Activated CD4-positive, alpha-beta T cell treated with anti-CD3 and anti-CD28 coated beads, Interleukin-2, Interleukin-4, amounts not matched to agents 100 ng/mL and 50 ng/mL, durations not matched to agents 16 hours and 8 hours (primary cell): ENCODE measurements around the gene KAT7.
"Not testable (repeated sequence)": the region's sequence is repeated elsewhere in the genome, so short reads cannot be mapped to it uniquely, and the experiment has no call there.

Source experiments
- DNase-seq: peaks from one replicate; pipeline ENCODE4 v3.0.0-alpha.2; 2020; ENCODE audit warnings: low spot score

Gene KAT7

DNA sequence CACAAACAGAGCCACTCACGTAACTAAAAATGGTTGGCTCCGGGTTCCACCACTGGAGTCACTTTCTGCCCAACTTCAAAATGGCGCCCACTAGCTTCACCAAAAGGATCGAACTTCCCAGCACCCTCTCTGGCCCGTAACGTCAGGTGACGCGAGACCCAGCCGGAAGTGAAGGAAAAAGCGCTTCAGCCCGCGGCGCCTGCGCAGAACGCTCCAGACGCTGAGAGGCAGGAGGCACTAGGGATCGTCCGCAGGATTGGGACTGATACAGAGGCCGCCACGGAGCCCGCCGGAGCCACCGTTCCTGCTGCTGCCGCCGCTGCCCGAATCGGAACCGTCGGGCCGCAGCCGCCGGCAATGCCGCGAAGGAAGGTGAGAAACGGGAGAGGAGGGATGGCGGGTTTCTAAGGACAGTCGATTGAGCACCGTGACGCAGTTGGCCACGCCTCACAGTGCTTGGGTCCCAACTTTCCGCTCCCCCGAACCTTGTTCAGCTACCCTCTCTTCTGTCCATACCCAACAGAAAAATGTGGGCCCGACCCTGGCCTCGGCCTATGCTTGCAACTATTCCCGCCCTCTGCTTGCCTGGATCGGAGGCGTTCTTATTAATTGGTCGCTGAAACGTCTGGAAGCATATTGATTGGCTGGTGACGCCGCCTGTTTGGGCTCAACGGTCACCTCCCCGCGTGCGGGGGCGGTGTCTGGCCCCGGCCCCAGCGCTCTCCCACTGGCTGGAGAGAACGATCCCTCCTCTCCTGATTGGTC, at the start of gene KAT7:
Gene KAT7 (plus strand): TSS at position 204 of the 765 bp plus-strand sequence. CDS start 154 bp downstream, at position 358.
- DNase-seq: peak; percentile 99

DNA sequence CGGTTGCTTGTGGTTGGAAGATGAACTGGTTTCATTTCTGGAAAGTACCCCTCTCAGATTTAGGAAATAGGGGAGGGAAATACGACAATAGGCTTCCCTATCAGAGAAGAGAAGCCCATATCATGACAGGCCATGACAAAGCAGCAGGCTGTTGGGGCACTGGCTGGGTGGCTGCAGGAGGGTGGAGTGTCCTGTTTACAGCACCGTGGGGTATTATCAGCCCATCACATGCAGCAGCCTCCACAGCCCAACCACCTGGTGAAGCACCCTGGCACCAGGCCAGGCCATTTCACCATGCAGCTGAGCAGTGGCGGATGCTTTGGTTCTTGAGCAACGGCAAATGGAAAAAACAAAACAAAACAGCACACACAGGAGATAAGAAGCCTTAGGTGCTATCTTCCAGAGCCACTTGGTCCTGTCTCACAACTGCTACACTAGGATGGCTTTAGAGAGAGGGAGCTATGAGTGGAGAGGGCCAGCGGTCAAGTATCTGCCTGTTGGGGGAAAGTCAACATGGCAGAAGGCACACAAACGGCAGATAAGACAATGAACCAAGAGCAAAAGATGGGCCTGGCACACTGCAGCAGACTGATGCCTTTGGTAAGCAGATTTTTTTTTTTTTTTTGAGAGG, 48.7 kb upstream of the KAT7 start:
- DNase-seq: peak; percentile 83

DNA sequence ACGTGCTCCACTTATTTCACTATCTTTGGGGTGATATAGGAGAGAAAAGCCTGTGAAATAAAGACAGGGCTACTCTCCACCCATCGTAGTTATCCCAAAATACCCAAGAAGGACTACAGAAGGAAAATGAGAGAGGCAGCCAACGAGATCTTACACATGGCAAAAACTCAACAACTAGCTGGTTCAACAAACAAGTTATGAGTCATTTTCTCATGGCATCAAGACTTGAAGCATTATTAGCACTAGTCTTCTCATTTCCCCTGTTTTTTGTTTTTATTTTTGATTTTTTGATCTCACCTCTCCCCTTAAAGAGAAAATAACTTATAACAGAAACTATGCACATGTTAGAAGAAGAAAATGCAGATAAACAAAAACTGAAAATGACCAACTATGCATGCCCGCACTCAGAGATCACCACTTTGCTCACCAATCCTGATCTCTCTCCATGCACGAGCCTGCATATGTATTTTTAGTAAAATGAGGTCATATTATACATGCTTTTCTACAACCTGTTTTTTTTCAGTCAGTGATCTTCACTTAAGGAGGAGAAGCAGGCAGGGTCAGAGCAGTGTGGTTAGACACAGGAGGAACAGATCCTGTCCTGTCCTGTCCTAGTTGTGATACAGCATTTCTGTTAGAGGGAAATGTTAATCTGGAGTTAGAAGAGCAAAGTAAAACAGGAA, 47.3 kb upstream of the KAT7 start:
- DNase-seq: no peak

DNA sequence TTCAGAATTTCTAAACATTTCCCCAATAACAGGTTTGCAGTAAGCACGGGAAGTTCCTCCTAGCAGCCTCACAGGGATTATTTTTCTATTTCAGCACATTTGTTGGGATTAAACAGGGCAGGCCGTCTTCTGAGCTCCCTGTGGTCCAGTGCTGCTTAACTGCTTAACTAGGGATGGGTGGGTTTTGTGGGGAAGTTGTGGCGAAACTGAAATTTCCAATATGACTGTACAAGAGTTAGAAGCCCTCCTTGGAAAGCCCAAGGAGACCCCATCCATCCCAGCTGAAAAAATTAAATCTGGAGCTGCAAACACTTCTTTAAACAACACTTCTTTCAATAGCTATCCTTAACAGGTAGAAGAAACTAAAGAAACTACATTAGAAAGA, 46.8 kb upstream of the KAT7 start:
- no peak for DNase-seq

DNA sequence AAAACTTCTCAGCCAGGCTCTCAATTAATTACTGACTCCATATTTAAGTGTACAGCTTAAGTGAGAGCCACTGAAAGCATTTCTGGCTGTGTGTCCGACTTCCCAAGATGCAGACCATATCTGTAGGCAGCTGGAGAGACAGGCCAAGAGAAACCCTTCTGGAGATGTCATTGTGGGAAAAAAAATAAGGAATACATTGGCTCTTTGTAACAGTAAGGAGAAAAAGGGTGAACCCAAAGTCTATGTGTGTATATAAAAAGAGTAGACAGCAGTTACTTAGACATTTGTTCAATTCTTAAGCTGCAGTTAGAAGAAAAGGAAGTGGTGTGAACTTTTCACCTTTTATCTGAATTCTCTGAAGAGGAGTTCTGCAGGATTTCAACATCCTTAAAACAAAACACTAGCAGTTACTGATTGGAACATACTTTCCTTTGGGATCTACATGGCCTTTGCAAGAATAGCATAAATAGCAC, 46.3 kb upstream of the KAT7 start:
- DNase-seq: no peak

DNA sequence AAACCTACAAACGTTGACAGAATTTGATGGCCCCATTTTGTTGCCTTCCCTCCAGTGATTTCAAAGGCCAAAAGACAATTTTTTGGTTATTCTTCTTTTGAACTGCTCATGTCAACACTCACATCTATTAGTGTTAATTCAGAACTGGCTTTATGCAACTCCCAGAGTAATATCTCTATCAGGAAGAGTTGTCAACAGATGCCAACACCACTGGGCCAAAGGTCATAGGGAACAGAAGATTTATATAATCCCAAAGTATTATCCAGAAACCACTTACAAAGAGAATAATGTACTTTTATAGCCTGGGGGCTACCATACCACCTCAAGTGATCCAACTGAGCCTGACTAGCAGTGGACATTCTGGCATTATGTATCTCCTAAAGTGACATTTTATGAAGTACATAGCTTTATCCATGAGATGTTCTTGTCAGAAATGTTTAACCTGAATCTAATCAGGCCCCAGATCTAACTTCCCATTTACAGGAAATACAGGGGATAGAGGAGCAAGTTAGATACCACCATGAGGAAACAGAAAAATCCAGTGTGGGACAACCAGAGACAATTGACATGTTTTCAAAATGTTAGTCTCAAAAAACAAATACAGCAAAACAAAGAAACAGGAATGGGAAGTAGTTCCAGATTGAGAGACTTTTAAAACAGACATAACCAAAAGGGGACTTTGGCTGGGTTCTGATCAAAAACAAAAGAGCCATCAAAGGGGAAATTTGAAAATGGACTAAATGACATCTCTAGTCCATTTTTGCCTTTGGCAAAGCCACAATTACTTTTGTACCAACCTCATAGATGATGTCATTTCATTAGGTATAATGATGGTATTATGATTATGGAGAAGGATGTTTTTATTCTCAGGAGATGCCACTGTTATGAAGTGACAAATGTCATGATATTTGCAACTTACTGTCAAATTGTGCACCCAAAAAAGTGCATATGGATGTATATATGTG, 43.0 kb upstream of the KAT7 start:
- DNase-seq: no peak

DNA sequence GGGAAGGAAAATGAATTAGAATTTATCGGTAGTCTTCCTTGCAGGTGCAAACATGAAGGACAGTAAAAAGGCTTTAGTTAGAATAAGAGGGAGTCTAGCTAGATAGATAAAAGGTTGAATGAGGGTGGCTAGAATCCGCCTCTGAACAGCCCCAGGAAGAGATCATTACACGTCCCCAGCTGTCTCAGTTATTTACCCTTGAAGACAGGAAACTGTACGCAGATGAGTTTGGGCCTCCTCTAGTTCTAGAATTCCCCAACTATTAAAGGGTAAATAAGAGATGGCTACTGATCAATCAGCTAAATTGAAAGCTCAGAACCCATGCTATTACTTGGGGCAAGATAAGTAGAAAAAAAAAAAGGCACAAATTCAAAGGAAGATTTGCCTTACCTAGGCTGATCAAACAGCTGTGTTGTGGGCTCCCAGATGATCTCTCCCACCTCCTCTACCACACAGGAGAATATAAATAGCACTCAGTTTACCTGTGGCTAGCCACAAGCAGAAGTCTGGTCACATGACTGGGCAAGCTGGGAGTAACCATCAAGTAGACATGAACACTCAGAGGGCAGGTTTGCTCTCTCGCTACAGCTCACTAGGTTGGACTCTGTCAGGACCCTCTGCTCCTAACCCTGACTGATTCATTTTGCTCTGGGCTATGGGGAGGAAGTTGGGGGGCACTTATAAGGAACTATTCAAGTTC, 41.5 kb upstream of the KAT7 start:
- no peak for DNase-seq

DNA sequence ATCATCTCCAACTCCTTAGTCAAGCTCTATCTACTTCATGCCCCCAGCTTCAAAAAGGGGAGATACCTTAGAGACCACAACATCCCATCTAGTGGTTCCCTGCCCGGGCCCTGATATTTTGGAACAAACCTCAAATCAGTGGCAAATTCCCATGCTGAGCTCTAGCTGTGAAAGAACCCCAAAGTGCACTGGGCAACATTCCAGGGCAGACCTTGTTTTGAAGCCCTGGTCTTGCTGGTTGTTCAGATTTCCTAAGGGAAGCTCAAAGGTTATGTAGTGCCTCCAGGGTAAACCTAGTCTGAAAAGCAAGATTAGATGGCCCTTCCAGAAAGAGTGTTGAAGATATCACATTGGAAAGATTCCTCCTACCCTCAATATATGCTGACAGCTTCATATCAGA, 40.8 kb upstream of the KAT7 start:
- DNase-seq: no peak

DNA sequence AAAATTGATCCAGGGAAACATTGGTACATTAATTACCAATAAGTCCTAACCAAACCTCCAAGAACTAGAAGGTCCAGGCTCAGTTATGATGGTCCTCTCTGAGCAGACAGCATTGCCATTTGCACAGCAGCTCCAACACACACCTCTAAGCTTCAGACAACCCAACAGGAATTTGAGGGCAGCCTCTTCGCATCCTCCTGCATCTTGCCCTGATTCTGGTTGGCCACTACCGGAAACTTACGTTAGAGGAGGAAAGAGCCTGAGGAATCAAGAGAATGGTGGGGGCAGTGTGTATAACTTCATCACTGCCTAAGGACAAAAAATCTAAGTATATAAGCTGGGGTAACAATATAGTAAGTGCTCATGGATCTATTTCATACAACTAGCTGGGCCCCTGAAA, 40.3 kb upstream of the KAT7 start:
- DNase-seq: no peak

DNA sequence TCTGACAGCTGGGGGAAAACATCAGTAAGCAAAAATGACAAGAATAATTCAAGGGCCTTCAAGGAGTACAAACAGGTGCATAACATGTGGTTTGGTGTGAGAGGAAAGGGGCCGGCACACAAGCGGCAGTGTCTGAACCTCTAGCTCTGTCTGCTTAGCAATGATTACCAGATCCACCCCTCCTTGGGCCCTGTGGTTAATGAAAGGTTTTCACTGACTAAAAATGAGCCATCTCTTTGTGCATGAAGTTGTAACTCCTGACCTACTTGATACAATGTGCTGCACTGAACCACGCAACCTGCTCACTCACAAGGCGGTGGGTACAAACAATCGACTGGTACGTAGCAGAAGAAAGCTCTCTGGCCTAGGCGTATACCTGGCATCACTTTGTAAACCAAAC, 39.7 kb upstream of the KAT7 start:
- peak; percentile 75 for DNase-seq

DNA sequence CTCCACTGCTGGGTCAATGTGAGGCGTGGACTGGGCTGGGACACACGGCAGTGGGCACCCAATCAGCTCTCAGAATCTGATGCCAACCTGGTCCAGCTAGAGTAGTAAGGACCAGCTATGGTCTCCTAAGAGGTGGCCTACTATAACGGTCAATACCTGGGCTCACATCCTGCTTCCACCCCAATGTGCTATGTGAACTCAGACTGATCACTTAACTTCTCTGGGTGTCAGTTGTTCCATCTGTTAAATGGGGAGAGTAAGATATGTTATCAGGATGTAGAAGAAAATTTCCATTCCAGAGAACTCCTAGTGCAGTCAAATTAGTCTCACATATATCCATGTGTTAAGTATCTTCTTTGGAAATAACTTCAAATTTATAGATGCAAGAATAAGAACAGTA, 38.8 kb upstream of the KAT7 start:
- DNase-seq: no peak

DNA sequence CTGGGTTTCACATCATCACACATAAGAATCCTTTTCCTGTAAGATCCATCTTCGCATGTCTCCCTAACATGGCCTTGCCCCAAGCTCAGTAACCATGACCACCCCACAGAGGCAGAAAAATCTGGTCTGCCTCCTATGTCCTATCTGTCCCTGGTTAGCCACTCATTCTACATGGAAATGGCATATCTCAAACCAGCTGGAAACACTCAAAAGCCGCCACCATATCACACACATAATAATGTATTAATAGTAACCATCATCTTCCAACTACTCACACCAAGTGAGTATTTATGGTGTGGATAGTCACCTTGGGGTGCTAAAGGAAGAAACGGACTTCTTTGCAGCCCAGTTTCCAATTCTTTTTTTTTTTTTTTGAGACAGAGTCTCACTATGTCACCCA, 36.0 kb upstream of the KAT7 start:
- DNase-seq: no peak

DNA sequence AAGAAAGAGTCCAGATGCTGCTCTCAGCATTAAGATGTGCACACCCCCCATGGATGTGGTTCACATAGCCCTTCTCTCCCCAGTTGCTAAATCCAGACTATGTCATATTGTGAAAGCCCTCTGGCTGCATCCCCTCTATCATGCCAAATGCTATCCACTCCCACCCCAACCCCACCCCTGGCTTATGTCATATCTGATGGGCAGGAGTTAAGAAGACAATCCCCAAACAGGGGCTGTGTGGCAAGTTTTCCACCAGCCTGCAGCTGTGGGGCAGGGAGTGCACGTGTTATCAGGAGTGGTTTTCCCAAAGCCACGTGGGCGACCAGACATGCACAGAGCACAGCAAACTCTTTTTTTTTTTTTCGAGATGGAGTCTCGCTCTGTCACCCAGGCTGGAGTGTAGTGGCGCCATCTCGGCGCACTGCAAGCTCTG, 34.5 kb upstream of the KAT7 start:
- DNase-seq: no peak

DNA sequence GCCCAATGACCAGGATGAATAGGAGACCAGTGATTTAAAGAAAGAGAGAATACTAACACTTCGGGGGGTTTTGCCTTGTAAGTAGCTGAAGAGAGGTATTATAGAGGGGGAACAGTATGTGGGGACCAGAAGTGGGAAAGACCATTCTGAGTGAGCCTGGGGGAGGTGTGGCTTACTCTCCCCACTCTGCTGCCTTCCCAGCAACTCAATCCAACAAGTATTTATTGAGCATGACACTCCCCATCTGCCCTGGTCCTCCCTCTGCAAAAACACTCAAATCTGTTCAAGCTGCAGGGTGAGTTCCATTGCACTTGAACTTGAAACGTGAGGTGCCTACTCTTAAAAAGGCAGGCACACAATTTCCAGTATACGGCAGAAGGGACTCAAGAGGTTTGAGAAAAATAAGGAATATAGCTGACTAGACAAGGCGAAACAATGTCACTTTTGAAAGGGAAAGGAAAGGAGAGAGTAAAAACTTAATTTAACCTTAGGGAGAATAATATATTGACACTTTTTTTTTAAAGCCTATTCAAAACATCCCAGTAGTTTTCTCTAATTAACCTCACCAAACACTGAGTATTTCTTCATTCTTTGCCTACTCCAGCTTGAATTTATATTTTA, 32.7 kb upstream of the KAT7 start:
- no peak for DNase-seq

DNA sequence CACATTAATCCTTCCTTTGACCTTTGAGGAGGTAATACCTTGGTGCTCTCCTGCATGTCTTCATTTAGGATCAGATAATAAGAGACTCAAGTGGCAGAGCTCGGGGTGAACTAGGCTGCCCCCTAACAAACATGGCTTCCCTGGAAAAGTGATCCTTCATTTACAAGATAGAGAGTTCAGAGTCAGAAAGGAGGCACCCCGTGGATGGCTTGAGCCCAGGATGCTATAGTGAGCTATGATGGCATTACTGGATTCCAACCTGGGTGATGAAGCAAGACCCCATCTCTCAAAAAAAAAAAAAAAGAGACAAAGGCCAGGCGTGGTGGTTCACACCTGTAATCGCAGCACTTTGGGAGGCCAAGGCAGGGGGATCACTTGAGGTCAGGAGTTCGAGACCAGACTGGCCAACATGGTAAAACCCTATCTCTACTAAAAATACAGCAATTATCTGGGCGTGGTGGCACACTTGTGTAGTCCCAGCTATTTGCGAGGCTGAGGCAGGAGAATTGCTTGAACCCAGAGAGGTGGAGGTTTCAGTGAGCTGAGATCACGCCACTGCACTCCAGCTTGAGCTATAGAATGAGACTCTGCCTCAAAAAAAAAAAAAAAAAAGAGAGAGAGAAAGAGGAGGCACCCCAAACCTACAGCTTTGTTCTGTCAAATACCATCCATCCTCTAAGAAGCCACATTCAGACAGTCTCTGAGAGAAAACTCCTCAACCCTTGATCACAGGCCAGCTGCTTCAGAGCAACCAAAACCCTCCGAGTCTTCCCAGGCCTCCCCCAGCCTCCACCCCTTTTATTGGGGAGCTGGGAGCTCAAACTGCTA, 31.9 kb upstream of the KAT7 start:
- no peak for DNase-seq

DNA sequence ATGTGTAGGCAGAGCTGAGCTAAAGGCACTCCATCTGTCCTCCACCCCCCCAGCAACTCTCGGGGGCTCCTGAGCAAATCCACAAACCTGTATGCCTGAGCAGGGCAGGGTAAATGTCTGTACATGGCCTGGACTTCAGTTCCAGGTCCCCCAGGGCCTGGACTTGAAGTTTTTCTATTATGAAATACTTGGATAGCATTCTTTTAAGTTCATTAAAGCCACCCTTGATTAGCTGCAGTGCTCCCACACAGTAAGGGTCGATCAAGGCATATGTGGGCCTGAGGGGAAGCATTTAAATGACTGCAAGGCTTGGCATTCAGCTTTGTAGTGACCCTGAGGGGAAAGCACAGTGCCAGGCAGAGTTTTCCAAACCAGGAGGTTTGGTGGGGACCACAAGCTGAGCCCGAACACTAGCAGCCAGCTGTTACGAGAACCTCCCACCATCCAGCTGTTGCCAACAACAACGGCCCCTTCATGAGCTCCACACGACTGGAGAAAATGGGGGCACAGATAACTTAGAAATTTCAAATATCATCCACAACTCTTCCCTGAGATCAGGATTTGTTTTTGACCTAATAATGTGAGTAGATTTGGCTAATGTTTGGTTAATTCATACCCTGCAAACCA, 31.2 kb upstream of the KAT7 start:
- no peak for DNase-seq

DNA sequence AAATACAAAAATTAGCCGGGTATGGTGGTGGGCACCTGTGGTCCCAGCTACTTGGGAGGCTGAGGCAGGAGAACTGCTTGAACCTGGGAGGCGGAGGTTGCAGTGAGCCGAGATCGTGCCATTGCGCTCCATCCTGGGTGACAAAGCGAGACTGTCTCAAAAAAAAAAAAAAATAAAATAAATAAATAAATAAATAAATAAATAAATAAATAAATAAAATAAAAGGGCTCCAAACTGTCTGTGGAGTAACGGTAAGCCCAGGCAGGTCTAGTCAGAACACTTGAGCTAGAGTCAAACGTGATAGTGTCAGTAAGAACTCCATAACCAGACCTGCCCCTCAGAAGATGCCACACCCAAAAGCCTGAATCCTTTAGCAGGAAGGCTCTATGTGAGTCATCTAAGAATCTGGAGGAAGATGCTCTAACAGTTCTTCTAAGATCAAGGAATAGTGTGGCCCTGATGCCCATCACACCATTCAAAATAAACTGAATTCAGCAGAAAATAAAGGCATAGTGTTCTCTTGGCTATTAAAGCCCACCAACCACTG, 29.9 kb upstream of the KAT7 start:
- DNase-seq: not testable (repeated sequence)

DNA sequence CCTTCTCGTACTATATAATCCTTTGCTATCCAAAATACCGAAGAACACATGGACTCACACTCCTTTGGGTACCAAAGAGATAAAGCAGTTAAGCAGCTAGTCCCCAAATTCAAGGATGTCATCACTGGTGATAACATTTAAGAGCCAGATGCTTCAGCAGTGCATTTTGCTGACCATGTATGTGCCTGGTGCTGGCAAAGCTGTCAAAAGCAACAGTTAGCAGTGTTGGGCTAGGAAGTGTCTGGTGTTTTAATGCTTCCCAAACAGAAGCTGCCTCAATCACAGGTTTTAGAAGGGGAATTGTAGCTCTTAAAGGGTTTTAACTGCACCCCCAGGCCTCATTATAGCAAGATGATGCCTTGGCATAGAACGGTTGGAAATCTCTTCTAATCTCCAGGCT, 29.3 kb upstream of the KAT7 start:
- no peak for DNase-seq

DNA sequence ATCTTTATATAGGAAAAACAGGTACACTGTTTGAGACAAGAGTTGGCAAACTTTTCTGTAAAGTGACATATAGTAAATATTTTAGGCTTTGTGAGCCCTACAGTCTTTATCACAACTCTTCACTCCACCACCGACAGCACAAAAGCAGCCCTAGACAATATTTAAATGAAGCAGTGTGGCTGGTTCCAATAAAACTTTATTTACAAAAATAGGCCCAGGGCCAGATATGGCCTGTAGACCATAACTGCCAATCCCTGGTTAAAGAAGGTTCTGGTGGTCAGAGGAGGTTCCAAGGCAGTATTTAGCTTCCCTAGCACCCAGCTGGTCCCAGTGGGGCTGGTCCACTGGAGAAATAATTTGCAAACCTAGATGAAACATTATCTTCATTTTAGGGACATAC, 28.2 kb upstream of the KAT7 start:
- no peak for DNase-seq
